HG02884 (cell line): Measurements from ENCODE around the gene ETV2.
"Not testable (repeated sequence)": the region's sequence is repeated elsewhere in the genome, so short reads cannot be mapped to it uniquely, and the experiment has no call there.

Source experiments
- ATAC-seq: cut with Tn5 transposase; IDR thresholded peaks from one replicate; pipeline ENCODE4 v1.9.1; 2021; ENCODE audit warnings: mild to moderate bottlenecking, moderate library complexity; ENCODE audit not compliant: unreplicated experiment

ETV2 gene, protein sequence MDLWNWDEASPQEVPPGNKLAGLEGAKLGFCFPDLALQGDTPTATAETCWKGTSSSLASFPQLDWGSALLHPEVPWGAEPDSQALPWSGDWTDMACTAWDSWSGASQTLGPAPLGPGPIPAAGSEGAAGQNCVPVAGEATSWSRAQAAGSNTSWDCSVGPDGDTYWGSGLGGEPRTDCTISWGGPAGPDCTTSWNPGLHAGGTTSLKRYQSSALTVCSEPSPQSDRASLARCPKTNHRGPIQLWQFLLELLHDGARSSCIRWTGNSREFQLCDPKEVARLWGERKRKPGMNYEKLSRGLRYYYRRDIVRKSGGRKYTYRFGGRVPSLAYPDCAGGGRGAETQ

DNA sequence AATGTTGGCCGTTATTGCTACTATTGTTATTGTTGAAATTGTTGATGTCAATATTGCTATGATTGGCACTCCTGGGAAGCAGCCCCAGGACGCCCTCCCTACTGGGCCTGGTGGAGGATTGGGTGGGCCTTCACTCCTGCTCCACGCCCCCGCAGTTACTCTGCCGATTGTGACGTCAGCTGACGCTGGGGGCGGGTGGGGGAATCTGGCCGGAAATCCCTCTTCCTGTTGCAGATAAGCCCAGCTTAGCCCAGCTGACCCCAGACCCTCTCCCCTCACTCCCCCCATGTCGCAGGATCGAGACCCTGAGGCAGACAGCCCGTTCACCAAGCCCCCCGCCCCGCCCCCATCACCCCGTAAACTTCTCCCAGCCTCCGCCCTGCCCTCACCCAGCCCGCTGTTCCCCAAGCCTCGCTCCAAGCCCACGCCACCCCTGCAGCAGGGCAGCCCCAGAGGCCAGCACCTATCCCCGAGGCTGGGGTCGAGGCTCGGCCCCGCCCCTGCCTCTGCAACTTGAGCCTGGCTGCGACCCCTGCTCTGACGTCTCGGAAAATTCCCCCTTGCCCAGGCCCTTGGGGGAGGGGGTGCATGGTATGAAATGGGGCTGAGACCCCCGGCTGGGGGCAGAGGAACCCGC is at the start of gene ETV2:
TSS of gene ETV2 (plus strand) at position 231 of the 637 bp plus-strand sequence. CDS start 716 bp downstream, outside the sequence.
- ATAC-seq, result no peak

DNA sequence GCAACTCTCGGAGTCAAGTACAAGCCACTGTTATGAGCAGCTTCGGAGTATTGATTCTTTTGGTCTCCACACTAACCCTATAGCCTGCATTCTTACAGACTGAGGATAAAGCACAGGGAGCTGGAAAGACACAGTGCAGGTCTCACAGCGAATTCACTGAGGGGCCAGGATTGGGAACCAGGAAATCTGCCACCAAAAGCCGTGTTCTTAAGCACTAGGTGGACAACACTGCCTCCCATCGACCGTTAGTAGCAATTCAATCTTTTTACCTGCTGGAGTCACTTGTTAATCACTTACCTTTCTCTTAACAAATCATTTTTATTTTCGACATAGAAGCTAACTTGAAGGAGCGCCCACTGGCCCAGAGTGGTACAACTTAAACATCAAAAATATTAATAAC is 49.3 kb upstream of the ETV2 start:
- no peak for ATAC-seq

DNA sequence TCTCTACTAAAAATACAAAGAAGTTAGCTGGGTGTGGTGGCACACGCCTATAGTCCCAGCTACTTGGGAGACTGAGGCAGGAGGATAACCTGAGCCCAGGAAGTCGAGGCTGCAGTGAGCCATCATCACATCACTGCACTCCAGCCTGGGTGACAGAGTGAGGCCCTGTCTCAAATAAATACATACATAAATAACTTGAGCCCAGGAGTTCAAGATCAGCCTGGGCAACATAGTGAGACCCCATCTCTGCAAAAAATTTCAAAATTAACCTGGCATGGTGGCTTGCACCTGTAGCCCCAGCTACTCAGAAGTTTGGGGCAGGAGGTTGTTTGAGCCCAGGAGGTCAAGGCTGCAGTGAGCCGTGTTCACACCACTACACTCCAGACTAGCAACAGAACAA is 46.5 kb upstream of the ETV2 start:
- ATAC-seq, result not testable (repeated sequence)

DNA sequence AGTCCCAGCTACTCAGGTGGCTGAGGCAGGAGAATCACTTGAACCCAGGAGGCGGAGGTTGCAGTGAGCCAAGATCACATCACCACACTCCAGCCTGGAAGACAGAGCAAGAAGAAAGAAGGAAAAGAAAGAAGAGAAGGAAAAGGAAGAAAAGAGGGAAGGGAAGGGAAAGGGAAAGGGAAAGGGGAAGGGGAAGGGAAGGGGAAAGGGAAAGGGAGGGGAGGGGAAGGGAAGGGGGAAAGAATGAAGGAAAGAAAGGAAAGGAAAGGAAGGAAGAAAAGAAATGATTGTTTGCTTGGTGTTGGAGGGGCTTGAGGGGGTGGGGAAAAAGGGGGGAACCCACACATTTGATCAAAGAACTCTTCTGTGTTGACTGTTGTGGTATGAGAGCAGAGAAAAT is 45.6 kb upstream of the ETV2 start:
- ATAC-seq, result no peak

DNA sequence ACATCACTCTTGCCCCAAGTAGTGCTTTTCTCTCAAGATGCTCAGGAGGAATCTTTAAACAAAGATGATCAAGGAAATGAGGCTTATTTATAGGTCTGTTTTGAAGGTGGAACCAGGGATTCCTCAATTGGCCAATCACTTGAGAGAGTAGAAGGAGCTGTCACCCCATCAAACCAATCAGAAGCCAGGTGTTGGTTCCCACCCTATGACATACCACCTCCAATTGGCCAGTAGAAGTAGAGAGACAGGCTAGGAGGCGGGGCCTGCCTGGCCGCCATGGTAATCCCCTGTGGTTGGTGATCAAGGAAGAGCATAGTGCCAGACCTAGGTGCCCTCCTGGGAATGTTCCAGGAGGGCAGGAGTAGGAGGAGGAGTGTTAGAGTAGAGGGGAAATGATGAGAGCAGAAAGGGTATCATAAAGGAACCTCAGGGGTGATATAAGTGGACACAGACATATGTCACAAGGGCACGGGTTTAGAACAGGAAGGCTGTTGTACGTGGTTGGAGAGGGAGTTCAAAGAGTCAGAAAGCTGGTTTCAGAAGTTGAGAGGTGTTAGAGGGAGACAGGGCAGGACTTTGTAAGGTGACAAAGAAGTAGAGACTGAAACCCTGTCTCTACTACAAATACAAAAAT is 45.1 kb upstream of the ETV2 start:
- no peak for ATAC-seq

DNA sequence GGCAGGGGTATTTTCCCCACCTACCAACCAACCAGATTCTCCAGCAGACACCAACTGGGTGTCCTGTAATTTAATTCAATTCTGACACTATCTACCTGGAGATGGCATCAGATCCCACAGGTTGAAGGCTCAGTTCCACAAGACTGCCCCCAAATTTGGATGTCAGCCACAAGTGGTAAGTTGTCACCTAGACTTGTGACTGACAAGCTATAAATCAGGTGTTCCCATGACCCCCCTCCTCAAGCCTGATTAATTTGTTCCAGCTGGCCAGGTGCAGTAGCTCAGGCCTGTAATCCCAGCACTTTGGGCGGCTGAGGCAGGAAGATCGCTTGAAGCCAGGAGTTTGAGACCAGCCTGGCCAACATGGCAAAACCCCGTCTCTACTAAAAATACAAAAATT is 39.6 kb upstream of the ETV2 start:
- no peak for ATAC-seq

DNA sequence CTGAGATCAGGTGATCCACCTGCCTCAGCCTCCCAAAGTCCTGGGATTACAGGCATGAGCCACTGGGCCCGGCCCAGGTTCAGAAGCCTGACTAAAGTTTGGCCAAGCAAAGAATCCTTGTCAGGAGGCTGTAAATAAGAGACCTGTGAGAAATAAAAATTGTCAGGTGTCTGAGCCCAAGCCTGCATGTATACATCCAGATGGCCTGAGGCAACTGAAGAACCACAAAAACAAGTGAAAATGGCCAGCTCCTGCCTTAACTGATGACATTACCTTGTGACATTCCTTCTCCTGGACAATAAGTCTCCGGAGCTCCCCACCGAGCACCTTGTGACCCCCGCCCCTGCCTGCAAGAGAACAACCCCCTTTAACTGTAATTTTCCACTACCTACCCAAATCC is 37.1 kb upstream of the ETV2 start:
- not testable (repeated sequence) for ATAC-seq

DNA sequence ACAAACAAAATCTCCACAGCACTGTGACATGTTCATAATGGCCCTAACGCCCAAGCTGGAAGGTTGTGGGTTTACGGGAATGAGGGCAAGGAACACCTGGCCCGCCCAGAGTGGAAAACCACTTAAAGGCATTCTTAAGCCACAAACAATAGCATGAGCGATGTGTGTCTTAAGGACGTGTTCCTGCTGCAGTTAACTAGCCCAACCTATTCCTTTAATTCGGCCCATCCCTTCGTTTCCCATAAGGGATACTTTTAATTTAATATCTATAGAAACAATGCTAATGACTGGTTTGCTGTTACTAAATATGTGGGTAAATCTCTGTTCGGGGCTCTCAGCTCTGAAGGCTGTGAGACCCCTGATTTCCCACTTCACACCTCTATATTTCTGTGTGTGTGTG is 34.4 kb upstream of the ETV2 start:
- ATAC-seq, result not testable (repeated sequence)

DNA sequence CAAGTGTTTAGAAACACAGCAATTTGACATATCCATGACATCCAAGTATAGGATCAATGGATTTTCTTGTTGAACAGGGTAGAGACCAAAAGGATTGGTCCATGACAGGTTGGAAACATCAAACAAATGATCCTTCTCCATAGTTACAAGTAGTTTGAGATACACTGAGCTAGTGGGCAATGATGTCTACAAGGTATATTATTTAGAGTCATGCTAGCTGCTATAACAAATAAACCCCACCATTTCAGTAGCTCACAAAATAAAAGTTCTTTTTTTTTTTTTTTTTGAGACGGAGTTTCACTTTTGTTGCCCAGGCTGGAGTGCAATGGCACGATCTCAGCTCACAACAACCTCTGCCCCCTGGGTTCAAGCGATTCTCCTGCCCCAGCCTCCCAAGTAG is 33.9 kb upstream of the ETV2 start:
- ATAC-seq, result no peak

DNA sequence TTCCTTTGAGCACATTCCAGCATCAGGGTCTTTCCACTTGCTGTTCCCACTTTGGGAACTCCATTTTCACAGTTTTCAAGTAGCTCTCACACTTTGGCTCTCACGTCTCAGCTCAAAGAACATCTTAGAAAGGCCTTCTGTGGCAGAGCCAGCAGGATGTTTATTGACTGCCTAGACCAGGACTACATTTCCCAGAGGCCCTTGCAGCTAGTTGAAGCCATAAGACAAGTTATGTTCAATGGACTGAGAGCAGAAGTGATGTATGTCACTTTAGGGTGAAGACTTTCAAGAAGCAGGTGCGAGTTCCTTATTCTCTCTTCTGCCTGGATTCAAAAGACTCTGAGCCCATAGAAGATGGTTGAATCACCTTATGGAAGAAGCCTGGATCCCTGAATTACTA is 33.3 kb upstream of the ETV2 start:
- no peak for ATAC-seq

DNA sequence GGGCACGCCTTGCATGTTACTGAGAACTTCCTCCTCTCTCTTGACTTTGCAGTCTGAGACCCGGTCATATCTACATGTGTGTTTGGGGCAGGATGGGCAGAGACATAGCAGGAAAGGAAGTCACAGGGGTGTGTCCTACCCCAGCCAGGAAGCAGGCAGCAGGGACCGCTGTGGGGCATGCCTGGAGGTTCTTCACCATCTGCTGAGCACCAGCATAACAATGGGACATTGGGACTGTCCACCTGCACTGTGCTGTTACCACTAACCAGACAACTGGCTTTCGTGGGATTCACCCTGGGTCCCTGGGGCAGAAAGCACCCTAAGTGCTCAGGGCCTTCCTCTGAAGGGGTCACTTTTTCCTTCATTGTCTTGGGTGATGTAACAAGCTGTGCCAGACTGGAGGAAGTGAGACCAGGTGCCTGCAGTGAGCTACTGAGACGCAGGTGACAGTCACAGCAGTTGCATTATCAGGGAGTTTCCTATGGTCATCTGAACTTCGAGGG is 31.6 kb upstream of the ETV2 start:
- ATAC-seq, result no peak

DNA sequence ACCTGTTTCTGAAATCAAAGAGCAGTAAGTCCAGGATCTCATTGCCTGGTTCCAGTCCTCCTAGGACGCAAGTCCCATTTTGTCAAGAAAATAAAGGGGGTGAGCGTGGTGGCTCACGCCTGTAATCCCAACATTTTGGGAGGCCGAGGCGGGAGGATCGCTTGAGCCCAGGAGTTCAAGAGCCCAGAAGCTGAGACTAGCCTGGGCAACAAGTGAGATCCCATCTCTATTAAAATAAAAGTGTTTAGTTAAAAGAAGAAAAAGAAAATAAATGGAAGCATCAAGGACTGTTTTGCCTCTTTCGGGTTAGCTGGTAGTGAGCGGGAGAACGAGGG is 29.4 kb upstream of the ETV2 start:
- no peak for ATAC-seq

DNA sequence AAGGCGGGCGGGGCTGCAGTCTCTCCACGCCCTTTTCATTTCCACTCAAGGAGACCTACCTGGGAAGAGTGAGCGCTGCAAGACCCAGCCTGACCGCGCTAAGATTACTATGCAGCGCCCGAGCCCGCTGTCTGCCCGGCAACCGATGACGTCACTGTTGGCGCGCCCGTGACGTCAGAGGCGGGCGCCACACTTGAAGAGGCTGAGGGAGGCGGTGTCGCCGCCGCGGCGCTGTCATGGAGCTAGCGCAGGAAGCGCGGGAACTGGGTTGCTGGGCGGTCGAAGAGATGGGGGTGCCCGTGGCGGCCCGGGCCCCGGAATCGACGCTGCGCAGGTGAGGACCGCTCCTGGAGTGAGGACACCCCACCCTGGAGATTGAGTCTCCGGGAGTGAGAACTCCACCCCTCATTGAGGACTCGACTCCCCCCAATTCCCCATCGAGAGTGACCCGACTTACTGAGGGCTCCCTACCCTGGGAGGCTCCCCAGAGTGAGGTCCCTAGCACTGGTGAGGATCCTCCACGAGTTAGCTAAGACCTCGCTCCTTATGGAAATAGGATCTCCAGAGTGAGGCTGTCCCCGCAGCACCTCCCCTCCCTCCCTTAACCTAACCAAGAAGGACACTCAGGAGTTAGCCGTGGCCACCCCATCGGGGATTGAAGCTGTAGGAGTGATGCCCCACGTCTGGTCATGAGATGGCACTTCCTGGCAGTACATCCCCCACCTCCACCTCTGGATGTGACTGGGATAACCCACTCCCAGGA is 28.8 kb upstream of the ETV2 start, which contains the start of gene HAUS5:
TSS of gene HAUS5 (plus strand) at position 177 of the 763 bp plus-strand sequence. CDS start at position 237, 60 bp downstream.
- ATAC-seq, result peak; percentile 86

DNA sequence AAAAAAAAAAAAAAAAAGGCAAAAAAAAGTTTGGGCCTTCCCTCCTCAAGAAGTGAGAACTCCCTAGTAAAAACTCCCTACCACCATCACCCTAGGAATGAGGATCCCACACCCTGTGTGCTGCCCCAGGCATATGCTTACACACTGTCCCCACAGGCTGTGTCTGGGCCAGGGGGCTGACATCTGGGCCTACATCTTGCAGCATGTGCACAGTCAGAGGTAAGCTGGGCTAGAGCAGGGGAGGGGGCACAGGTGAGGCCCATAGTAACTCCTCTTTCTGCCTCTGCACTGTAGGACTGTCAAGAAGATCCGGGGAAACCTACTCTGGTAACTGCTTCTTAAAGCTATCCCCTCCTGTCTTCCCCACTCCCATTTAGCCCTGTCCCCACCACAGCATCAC is 28.0 kb upstream of the ETV2 start:
- no peak for ATAC-seq

DNA sequence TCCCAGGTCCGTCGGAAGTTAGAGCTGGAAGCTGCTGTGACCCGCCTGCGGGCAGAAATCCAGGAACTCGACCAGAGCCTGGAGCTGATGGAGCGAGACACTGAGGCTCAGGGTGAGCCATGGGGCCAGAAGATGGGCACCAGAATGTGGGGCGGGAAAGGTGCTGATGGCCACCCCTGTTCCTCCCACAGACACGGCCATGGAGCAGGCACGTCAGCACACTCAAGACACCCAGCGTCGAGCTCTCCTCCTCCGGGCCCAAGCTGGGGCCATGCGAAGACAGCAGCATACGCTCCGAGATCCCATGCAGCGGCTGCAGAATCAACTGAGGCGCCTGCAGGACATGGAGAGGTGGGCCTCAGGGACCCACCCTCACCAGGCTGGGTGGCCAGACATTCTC is 26.5 kb upstream of the ETV2 start:
- ATAC-seq, result no peak

DNA sequence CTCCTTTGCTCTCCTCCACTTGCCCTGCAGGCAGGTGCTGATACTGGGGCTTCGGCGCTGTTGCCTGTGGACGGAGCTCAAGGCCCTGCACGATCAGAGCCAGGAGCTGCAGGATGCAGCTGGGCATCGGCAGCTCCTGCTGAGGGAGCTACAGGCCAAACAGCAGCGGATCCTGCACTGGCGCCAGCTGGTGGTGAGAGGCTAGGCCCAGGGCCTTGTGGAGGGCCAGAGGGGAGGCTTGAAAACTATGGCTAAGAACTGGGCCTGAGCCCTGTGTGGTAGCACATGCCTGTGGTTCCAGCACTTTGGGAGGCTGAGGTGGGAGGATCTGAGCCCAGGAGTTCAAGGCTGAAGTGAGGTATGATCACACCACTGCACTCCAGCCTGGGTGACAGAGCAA is 22.7 kb upstream of the ETV2 start:
- ATAC-seq, result no peak

DNA sequence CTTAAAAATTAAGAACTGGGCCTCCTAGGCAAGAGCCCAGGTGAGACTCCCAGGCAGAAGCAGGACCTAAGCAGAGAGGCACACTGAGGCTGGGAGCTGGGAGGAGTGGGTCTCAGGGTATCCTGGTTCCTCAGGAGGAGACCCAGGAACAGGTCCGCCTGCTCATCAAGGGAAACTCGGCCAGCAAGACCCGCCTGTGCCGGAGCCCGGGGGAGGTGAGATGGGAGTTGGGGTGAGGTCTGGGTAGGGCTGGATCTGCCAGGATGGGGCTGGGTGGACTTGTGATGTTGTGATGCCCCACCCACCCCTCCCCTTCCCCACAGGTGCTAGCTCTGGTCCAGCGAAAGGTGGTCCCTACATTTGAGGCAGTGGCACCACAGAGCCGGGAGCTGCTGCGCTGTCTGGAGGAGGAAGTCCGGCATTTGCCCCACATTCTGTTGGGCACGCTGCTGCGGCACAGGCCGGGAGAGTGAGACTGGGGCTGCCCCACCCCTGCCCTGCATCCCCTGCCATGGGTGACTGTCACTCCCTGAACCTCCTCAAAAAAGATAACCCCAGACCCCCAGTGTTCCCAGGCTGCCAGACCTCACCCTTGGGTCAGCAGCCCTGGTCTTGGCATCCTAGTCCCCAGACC is 22.1 kb upstream of the ETV2 start:
- no peak for ATAC-seq

DNA sequence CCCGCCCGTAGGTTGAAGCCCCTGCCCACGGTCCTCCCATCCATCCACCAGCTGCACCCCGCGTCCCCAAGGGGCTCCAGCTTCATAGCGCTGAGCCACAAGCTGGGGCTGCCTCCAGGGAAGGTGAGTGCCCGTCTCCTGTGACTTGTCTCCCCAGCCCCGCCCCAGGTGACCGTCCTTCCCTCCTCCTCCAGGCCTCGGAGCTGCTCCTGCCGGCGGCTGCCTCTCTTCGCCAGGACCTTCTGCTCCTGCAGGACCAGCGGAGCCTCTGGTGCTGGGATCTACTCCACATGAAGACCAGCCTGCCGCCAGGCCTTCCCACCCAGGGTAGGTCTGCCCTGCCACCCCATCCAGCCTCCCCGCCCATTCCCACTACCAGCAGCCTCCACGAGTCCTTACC is 21.5 kb upstream of the ETV2 start:
- ATAC-seq, result no peak

DNA sequence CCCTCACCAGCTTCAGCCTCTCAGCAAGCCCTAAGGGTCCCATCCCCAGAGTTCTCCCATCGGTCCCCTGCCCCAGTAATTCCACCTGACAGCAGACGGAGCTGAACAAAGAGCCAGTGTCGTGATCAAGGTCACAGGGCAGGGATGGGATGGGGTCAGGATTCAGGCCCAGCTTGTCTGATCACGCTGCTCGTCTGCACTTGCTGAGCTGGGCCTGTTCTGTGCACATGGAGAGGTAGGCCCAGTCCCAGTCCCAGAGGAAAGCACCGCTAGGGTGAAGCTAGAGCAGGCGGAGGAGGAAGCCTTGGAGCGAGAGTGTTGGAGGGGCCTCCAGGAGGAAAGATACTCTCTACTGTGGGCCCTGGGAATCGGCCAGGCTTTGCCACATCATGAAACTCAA is 19.8 kb upstream of the ETV2 start:
- no peak for ATAC-seq

DNA sequence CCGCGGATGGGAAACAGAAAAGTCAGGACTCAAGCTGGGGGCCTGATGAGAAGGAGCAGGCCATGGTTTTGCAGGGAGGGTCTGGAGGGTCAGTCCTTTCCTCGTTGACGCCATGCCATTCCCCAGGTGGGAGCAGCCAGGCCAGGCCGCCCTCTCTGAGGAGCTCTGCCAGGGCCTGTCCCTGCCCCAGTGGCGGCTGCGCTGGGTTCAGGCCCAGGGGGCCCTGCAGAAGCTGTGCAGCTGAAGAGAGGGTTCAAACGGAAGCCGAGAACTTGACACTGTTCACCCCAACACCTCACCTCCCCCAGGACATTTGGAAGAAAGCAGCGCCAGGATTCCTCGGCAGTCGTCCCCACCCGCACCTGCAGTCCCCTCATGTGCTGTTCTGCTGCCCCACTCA is 18.8 kb upstream of the ETV2 start:
- no peak for ATAC-seq
